HEK293 (cell line): ENCODE data around the gene DHPS.

Source experiments
- CTCF ChIA-PET: fragments of 350-600 bp; formaldehyde crosslinking; extraction: SDS; loops from one replicate; lab custom pipeline; 2021; ENCODE audit warnings: antibody characterized with exemption; lab: Yijun Ruan, JAX
- POLR2A ChIA-PET: fragments of 300-600 bp; formaldehyde crosslinking; extraction: SDS; loops from one replicate; lab custom pipeline; 2020; ENCODE audit warnings: antibody characterized with exemption, inconsistent platforms; lab: Yijun Ruan, JAX
- H3K27ac ChIP-seq: fragments of 200-500 bp; sonication (Bioruptor generic); 2 replicates; pipeline ENCODE4 v1.5.1; 2014; ENCODE audit warnings: low read depth, low read length, control low read depth, inconsistent platforms; ENCODE audit errors: extremely low read depth
- H3K36me3 ChIP-seq, 2 experiments: fragments of 200-500 bp in 1 of 2; sonication (Bioruptor generic) in 1 of 2; 1 replicate in 1 of 2; 2 replicates in 1 of 2; pipeline ENCODE4 v1.5.1; 2014 to 2017; ENCODE audit warnings: inconsistent platforms in 2 of 2, low read length in 2 of 2; ENCODE audit not compliant: control insufficient read depth in 2 of 2, insufficient read depth in 1 of 2
- H3K4me1 ChIP-seq: fragments of 200-500 bp; sonication (Bioruptor generic); 2 replicates; pipeline ENCODE4 v1.5.1; 2014; ENCODE audit warnings: mild to moderate bottlenecking, low read length, inconsistent platforms; ENCODE audit not compliant: control insufficient read depth, insufficient read depth
- H3K4me3 ChIP-seq: 2 replicates; pipeline ENCODE4 v1.5.1; 2011; ENCODE audit warnings: low read depth, mild to moderate bottlenecking, control low read depth, low read length, moderate library complexity
- H3K9me3 ChIP-seq: fragments of 200-500 bp; sonication (Bioruptor generic); 2 replicates; pipeline ENCODE4 v1.5.1; 2014; ENCODE audit warnings: low read depth, low read length, inconsistent platforms; ENCODE audit not compliant: control insufficient read depth, insufficient read depth
- AEBP2 ChIP-seq: fragments of 450-650 bp; formaldehyde crosslinking; IDR thresholded peaks from 2 replicates; pipeline ENCODE4 v1.5.1; 2016; ENCODE audit warnings: missing biosample characterization, missing genetic modification characterization, borderline replicate concordance
- BCL11B ChIP-seq: fragments of 450-650 bp; formaldehyde crosslinking; IDR thresholded peaks from 2 replicates; pipeline ENCODE4 v1.5.1; 2016; ENCODE audit warnings: low read depth, missing biosample characterization, missing genetic modification characterization
- ELK4 ChIP-seq: IDR thresholded peaks from 2 replicates; pipeline ENCODE4 v1.6.1; 2011; ENCODE audit warnings: mild to moderate bottlenecking, low read depth, low read length, borderline replicate concordance
- PRDM10 ChIP-seq: fragments of 450-650 bp; formaldehyde crosslinking; IDR thresholded peaks from 2 replicates; pipeline ENCODE4 v1.5.1; 2016; ENCODE audit warnings: missing biosample characterization, missing genetic modification characterization
- PRDM2 ChIP-seq: fragments of 450-650 bp; formaldehyde crosslinking; IDR thresholded peaks from 2 replicates; pipeline ENCODE4 v1.5.1; 2016; ENCODE audit warnings: missing biosample characterization, missing genetic modification characterization, borderline replicate concordance
- SETDB1 ChIP-seq: IDR thresholded peaks from one replicate; pipeline ENCODE4 v1.6.1; 2017; ENCODE audit warnings: mild to moderate bottlenecking, low read length, moderate library complexity, mixed read lengths; ENCODE audit not compliant: insufficient read length
- YY1 ChIP-seq: fragments of 450-650 bp; formaldehyde crosslinking; IDR thresholded peaks from 2 replicates; pipeline ENCODE4 v1.5.1; 2018; ENCODE audit warnings: missing biosample characterization, missing genetic modification characterization
- ZBTB10 ChIP-seq: fragments of 450-650 bp; formaldehyde crosslinking; IDR thresholded peaks from 2 replicates; pipeline ENCODE4 v1.5.1; 2016; ENCODE audit warnings: missing biosample characterization, missing genetic modification characterization
- ZNF155 ChIP-seq: fragments of 450-650 bp; formaldehyde crosslinking; IDR thresholded peaks from 2 replicates; pipeline ENCODE4 v1.5.1; 2016; ENCODE audit warnings: missing biosample characterization, missing genetic modification characterization
- ZNF324 ChIP-seq: fragments of 450-650 bp; formaldehyde crosslinking; IDR thresholded peaks from 2 replicates; pipeline ENCODE4 v1.5.1; 2016; ENCODE audit warnings: missing biosample characterization, missing genetic modification characterization
- ZNF426 ChIP-seq: fragments of 450-650 bp; formaldehyde crosslinking; IDR thresholded peaks from 2 replicates; pipeline ENCODE4 v1.5.1; 2017; ENCODE audit warnings: missing biosample characterization, missing genetic modification characterization, mild to moderate bottlenecking, inconsistent platforms, moderate library complexity
- ZNF529 ChIP-seq: fragments of 450-650 bp; formaldehyde crosslinking; IDR thresholded peaks from 2 replicates; pipeline ENCODE4 v1.5.1; 2017; ENCODE audit warnings: missing genetic modification characterization, missing biosample characterization; ENCODE audit not compliant: insufficient replicate concordance
- ZNF596 ChIP-seq: fragments of 450-650 bp; IDR thresholded peaks from 2 replicates; pipeline ENCODE4 v1.5.0; 2018; ENCODE audit warnings: missing biosample characterization, mild to moderate bottlenecking, missing genetic modification characterization, moderate library complexity
- ZNF629 ChIP-seq: fragments of 450-650 bp; formaldehyde crosslinking; IDR thresholded peaks from 2 replicates; pipeline ENCODE4 v1.5.1; 2017; ENCODE audit warnings: missing biosample characterization, missing genetic modification characterization
- ZNF707 ChIP-seq: fragments of 450-650 bp; formaldehyde crosslinking; IDR thresholded peaks from 2 replicates; pipeline ENCODE4 v1.5.1; 2016; ENCODE audit warnings: missing biosample characterization, missing genetic modification characterization
- TF ChIP-seq, protein P1 (sequence below): fragments of 450-650 bp; formaldehyde crosslinking; IDR thresholded peaks from 2 replicates; pipeline ENCODE4 v1.5.1; 2017; ENCODE audit warnings: missing biosample characterization, missing genetic modification characterization

The DHPS gene

GRCh38 chr19:12696366-12697335 is 15.0 kb upstream of the DHPS start, which contains the start of gene FBXW9:
Gene FBXW9, minus strand, starts transcription at chr19:12696631. Its CDS starts 50 bp downstream, at chr19:12696581.
- CTCF ChIA-PET, result interaction anchor here (0.5 to 1.9 kb wide), 6 partner anchors 11 to 99 kb away, joined by 3 to 4 read pairs (median 4); no protein-coding TSS in a partner anchor
- H3K9me3 ChIP-seq, result no peaks in the 10 kb centered on the region
- H3K36me3 ChIP-seq, result peaks cover 16 to 48% of the 10 kb centered on the region in 2 experiments
- peak within 1 kb of the TSS; percentile 84 for H3K4me3 ChIP-seq
- H3K27ac ChIP-seq, result peak within 1 kb of the TSS; percentile 79
- no peaks in the 10 kb centered on the region for H3K4me1 ChIP-seq
- POLR2A ChIA-PET, result interaction anchor here (0.7 to 2.7 kb wide), 12 partner anchors 10 to 194 kb away, joined by 3 to 19 read pairs (median 4); partner anchors contain the start of genes DHPS, GCDH, GET3 and MAN2B1
- TF ChIP-seq PRDM2 (no peak), YY1 (peak; percentile 65; the same call in 1 of the 2 replicates), ZNF155 (tag by site-specific recombination) (no peak), ZNF596 (tag by site-specific recombination) (no peak), SETDB1 (no peak), PRDM10 (peak; percentile 59), ELK4 (peak; percentile 57; the same call in 1 of the 2 replicates), ZNF629 (tag by site-specific recombination) (peak; percentile 96), ZNF707 (tag by site-specific recombination) (no peak), ZBTB10 (tag by site-specific recombination) (no peak), ZNF426 (tag by site-specific recombination) (no peak), ZNF324 (tag by site-specific recombination) (no peak), BCL11B (no peak), ZNF529 (tag by site-specific recombination) (no peak), AEBP2 (tag by site-specific recombination) (no peak)
- TF ChIP-seq, protein P1, sequence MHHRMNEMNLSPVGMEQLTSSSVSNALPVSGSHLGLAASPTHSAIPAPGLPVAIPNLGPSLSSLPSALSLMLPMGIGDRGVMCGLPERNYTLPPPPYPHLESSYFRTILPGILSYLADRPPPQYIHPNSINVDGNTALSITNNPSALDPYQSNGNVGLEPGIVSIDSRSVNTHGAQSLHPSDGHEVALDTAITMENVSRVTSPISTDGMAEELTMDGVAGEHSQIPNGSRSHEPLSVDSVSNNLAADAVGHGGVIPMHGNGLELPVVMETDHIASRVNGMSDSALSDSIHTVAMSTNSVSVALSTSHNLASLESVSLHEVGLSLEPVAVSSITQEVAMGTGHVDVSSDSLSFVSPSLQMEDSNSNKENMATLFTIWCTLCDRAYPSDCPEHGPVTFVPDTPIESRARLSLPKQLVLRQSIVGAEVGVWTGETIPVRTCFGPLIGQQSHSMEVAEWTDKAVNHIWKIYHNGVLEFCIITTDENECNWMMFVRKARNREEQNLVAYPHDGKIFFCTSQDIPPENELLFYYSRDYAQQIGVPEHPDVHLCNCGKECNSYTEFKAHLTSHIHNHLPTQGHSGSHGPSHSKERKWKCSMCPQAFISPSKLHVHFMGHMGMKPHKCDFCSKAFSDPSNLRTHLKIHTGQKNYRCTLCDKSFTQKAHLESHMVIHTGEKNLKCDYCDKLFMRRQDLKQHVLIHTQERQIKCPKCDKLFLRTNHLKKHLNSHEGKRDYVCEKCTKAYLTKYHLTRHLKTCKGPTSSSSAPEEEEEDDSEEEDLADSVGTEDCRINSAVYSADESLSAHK, result no peak
